ENCODE data around the gene NTHL1.
A peak's percentile ranks its signal among the peaks of the same experiment; 100 is the strongest.

NTHL1 gene

DNA sequence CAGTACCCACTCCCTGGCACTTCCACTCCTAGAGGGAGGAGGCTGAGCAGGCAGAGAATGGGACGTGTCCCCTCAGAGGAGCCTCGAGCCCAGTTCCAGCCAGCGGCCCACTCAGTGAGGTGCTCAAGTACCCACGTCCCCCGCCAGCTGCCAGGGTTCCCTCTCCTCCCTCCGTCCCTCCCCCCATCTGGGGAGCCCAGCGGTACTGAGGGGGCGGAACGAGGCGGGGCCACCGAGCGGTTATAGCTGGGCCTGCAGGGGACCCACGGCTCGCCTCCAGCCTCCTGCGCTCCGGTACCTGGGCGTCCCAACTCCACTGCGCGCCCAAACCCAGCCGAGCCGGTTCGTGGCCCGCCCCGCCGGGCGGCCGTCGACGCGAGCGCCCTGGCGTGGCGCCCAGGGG is 28.1 kb downstream of the NTHL1 start, which contains the start of gene NPW:
Gene NPW, plus strand, starts transcription at position 268 of the 403 bp plus-strand sequence.
- Histone ChIP-seq H3K4me3 (ENCODE audit: low read length) (no peak within 1 kb of the TSS), H3K4me2 (ENCODE audit: low read length) (no peak within 1 kb of the TSS), H3K79me2 (ENCODE audit: control insufficient read depth, low read length) (no peaks in the 10 kb centered on the region), H3K36me3 (ENCODE audit: control insufficient read depth, low read length) (no peaks in the 10 kb centered on the region), H3K27me3 (ENCODE audit: control insufficient read depth, low read length) (peaks cover 32% of the 10 kb centered on the region), H4K20me1 (ENCODE audit: control insufficient read depth, insufficient read depth, low read depth, low read length) (no peaks in the 10 kb centered on the region), H3K9me3 (ENCODE audit: control insufficient read depth, insufficient read depth, low read length) (no peaks in the 10 kb centered on the region), H3K9me2 (replicated peaks; ENCODE audit: control insufficient read depth, low read length) (no peaks in the 10 kb centered on the region), H3K4me1 (ENCODE audit: control insufficient read depth, low read length) (peaks cover 12% of the 10 kb centered on the region), H3F3A (ENCODE audit: control insufficient read depth, insufficient read depth) (no peaks in the 10 kb centered on the region; the same call in 1 of the 2 replicates), H3K27ac (ENCODE audit: low read depth, low read length) (no peak within 1 kb of the TSS)
- no peak for TF ChIP-seq EZH2phosphoT487 (IDR thresholded peaks at IDR 0.05; ENCODE audit: borderline replicate concordance, low read length)
- TF ChIP-seq, protein P1, sequence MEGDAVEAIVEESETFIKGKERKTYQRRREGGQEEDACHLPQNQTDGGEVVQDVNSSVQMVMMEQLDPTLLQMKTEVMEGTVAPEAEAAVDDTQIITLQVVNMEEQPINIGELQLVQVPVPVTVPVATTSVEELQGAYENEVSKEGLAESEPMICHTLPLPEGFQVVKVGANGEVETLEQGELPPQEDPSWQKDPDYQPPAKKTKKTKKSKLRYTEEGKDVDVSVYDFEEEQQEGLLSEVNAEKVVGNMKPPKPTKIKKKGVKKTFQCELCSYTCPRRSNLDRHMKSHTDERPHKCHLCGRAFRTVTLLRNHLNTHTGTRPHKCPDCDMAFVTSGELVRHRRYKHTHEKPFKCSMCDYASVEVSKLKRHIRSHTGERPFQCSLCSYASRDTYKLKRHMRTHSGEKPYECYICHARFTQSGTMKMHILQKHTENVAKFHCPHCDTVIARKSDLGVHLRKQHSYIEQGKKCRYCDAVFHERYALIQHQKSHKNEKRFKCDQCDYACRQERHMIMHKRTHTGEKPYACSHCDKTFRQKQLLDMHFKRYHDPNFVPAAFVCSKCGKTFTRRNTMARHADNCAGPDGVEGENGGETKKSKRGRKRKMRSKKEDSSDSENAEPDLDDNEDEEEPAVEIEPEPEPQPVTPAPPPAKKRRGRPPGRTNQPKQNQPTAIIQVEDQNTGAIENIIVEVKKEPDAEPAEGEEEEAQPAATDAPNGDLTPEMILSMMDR (IDR thresholded peaks at IDR 0.05; ENCODE audit: low read depth, low read length, poor library complexity, severe bottlenecking) = no peak

DNA sequence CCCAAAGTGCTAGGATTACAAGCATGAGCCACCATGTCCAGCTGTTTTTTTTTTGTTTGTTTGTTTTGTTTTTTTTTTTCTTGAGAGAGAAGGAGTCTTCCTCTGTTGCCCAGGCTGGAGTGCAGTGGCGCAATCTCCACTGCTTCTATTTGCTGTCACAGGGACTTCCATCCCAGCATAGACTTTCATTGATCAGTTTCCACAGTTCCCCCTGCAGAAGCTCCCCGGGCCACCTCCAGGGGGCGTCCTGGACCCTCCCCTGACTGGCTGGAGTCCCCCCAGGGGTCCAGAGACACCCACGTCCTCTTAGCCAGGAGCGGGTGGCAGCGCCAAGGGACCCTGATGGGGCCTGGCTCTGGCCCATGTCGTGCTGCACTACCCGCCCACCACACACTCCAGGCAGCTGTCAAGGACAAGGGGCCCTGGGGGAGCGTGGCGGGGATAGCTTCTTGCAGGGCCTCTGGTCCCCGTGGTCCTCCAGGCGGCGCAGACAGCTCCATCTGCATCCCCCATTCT is 31.2 kb downstream of the NTHL1 start:
- no peaks in the 10 kb centered on the region for H3F3A ChIP-seq (ENCODE audit: control insufficient read depth, insufficient read depth)
- TF ChIP-seq, protein P1 (IDR thresholded peaks at IDR 0.05; ENCODE audit: low read depth, low read length, poor library complexity, severe bottlenecking) = peak; percentile 76
- no peak for TF ChIP-seq EZH2phosphoT487 (IDR thresholded peaks at IDR 0.05; ENCODE audit: borderline replicate concordance, low read length)
- H3K9me3 ChIP-seq (ENCODE audit: control insufficient read depth, insufficient read depth, low read length) = no peaks in the 10 kb centered on the region
- no peak overlapping the region for H3K4me2 ChIP-seq (ENCODE audit: low read length)
- H3K9me2 ChIP-seq (replicated peaks; ENCODE audit: control insufficient read depth, low read length) = no peaks in the 10 kb centered on the region
- H3K27ac ChIP-seq (ENCODE audit: low read depth, low read length) = no peak overlapping the region
- H3K27me3 ChIP-seq (ENCODE audit: control insufficient read depth, low read length) = peaks cover 26% of the 10 kb centered on the region
- no peaks in the 10 kb centered on the region for H4K20me1 ChIP-seq (ENCODE audit: control insufficient read depth, insufficient read depth, low read depth, low read length)
- no peaks in the 10 kb centered on the region for H3K4me1 ChIP-seq (ENCODE audit: control insufficient read depth, low read length)
- H3K4me3 ChIP-seq (ENCODE audit: low read length) = no peak overlapping the region
- no peaks in the 10 kb centered on the region for H3K79me2 ChIP-seq (ENCODE audit: control insufficient read depth, low read length)
- H3K36me3 ChIP-seq (ENCODE audit: control insufficient read depth, low read length) = no peaks in the 10 kb centered on the region

DNA sequence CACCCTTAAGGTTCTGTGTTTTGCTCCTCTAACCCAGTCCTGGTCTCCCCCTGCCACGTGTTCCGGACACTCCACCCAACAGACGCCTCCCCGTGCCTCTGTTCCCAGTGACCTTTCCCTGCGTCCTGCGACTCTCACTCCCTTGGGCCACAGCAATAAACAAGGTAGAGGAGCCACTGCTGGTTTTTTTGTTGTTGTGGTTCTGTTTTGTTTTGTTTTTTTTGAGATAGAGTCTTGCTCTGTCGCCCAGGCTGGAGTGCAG is 31.8 kb downstream of the NTHL1 start:
- H3K9me2 ChIP-seq (replicated peaks; ENCODE audit: control insufficient read depth, low read length) = no peaks in the 10 kb centered on the region
- H3K4me2 ChIP-seq (ENCODE audit: low read length) = no peak overlapping the region
- TF ChIP-seq EZH2phosphoT487 (IDR thresholded peaks at IDR 0.05; ENCODE audit: borderline replicate concordance, low read length) = no peak
- TF ChIP-seq, protein P1 (IDR thresholded peaks at IDR 0.05; ENCODE audit: low read depth, low read length, poor library complexity, severe bottlenecking) = no peak
- no peaks in the 10 kb centered on the region for H3K36me3 ChIP-seq (ENCODE audit: control insufficient read depth, low read length)
- peaks cover under 1% of the 10 kb centered on the region; the same call in 1 of the 2 replicates for H3K79me2 ChIP-seq (ENCODE audit: control insufficient read depth, low read length)
- no peaks in the 10 kb centered on the region for H3F3A ChIP-seq (ENCODE audit: control insufficient read depth, insufficient read depth)
- no peaks in the 10 kb centered on the region for H4K20me1 ChIP-seq (ENCODE audit: control insufficient read depth, insufficient read depth, low read depth, low read length)
- H3K27me3 ChIP-seq (ENCODE audit: control insufficient read depth, low read length) = peaks cover 26% of the 10 kb centered on the region
- no peaks in the 10 kb centered on the region for H3K9me3 ChIP-seq (ENCODE audit: control insufficient read depth, insufficient read depth, low read length)
- no peak overlapping the region for H3K4me3 ChIP-seq (ENCODE audit: low read length)
- peaks cover under 1% of the 10 kb centered on the region for H3K4me1 ChIP-seq (ENCODE audit: control insufficient read depth, low read length)
- H3K27ac ChIP-seq (ENCODE audit: low read depth, low read length) = no peak overlapping the region

Data from DOHH2 (cell line).